Measurements from ENCODE around the gene SLC30A7. TPM values are rescaled to one million over a fixed set of nuclear protein-coding genes. Genes with fewer than 3 reads are reported as not detected.
A peak's percentile ranks its signal among the peaks of the same experiment; 100 is the strongest.

Gene SLC30A7
- total and polyA plus RNA-seq, 7 donors, result 1.0 to 5.7 (median 4.8) TPM

DNA sequence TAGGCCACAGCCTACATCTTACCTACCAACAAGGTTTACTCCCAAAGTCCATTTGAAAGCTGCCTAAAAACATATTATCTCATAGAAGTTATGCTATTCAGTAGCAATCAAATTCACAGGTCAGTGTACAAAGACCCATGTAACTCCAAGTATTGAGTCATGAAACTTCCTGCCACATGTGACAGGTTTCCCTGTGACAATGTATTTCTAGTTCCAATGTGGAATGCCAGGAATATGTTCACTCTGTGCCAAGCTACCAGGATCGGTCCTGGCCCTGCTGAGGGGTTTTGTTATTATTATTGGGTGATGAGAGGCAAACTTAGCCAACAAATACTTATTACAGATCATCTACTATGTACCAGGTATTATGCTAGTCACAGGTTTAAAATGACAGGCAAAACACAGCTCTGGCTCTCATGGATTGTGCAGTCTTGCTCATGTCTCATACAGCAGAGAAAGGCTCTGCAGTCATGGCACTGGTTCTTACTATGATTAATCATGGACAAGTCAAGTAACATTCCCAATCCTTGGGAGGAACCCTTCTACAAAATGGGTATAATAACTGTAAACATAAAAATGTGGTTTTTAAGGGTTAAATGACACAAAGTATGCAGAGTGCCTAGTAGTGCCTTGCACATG lies 107.2 kb downstream of the SLC30A7 start:
- 7 to 25% (median 19%) methylated on average over 1 of the region's 1 CpG for WGBS, 3 donors
- intact Hi-C loops (cut with DNase I), result no loop called here
- H3K9me3 ChIP-seq, result no peaks in the 10 kb centered on the region
- ATAC-seq (peak; percentile 42 to 70 (median 66)), DNase-seq (no peak)
- H3K27me3 ChIP-seq (ENCODE audit: insufficient read depth in 3 of 3, low read length in 2 of 3), result no peaks in the 10 kb centered on the region
- H3K4me1 ChIP-seq, result peaks cover 22% of the 10 kb centered on the region
- no peak overlapping the region for H3K4me3 ChIP-seq
- H3K27ac ChIP-seq, result peak overlapping the region; percentile 60
- peaks cover 0 to 41% of the 10 kb centered on the region in 2 donors for H3K36me3 ChIP-seq (ENCODE audit: insufficient read depth in 1 of 2, low read depth in 1 of 2)
- TF ChIP-seq, protein P1, sequence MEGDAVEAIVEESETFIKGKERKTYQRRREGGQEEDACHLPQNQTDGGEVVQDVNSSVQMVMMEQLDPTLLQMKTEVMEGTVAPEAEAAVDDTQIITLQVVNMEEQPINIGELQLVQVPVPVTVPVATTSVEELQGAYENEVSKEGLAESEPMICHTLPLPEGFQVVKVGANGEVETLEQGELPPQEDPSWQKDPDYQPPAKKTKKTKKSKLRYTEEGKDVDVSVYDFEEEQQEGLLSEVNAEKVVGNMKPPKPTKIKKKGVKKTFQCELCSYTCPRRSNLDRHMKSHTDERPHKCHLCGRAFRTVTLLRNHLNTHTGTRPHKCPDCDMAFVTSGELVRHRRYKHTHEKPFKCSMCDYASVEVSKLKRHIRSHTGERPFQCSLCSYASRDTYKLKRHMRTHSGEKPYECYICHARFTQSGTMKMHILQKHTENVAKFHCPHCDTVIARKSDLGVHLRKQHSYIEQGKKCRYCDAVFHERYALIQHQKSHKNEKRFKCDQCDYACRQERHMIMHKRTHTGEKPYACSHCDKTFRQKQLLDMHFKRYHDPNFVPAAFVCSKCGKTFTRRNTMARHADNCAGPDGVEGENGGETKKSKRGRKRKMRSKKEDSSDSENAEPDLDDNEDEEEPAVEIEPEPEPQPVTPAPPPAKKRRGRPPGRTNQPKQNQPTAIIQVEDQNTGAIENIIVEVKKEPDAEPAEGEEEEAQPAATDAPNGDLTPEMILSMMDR (IDR thresholded peaks at IDR 0.05), result no peak

DNA sequence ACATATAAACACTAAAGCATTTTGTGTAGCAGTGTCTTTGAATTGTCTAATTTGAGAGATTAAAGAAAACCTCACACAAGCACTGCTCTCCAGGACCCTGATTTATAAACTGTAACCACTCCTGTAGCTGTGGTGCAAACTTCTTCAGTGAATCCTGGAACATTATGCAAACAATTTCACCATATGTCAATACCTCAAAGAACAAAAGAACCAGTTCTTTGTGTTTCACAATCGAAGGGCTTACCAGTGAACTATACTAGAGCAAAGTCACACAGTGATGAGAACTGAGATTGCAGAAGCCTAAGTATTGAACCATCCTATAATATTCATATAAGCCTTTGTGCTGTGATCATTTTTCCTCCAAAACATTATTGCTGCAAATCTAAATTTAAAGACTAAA lies 108.2 kb downstream of the SLC30A7 start:
- Histone ChIP-seq H3K27me3 (ENCODE audit: insufficient read depth in 3 of 3, low read length in 2 of 3) (no peaks in the 10 kb centered on the region), H3K36me3 (ENCODE audit: insufficient read depth in 1 of 2, low read depth in 1 of 2) (peaks cover 0 to 41% of the 10 kb centered on the region in 2 donors), H3K27ac (no peak overlapping the region), H3K4me1 (peaks cover 22% of the 10 kb centered on the region), H3K4me3 (no peak overlapping the region), H3K9me3 (no peaks in the 10 kb centered on the region)
- intact Hi-C loops (cut with DNase I), result no loop called here
- 59 to 72% (median 62%) methylated on average over 1 of the region's 1 CpG for WGBS, 3 donors
- TF ChIP-seq, protein P1 (IDR thresholded peaks at IDR 0.05), result no peak
- peak in 3 of 4 donors; percentile 78 to 83 (median 80) for ATAC-seq
- no peak for DNase-seq

- H3K9me3 ChIP-seq, result no peaks in the 10 kb centered on the region
- WGBS, 3 donors, result 48 to 66% (median 55%) methylated on average over 3 of the region's 3 CpGs
- H3K4me3 ChIP-seq, result no peak overlapping the region
- peaks cover 22% of the 10 kb centered on the region for H3K4me1 ChIP-seq
- DNase-seq, result no peak
- H3K27ac ChIP-seq, result no peak overlapping the region
- peak in 3 of 4 donors; percentile 56 to 83 (median 77) for ATAC-seq
- peaks cover 0 to 39% of the 10 kb centered on the region in 2 donors for H3K36me3 ChIP-seq (ENCODE audit: insufficient read depth in 1 of 2, low read depth in 1 of 2)
- TF ChIP-seq, protein P1 (IDR thresholded peaks at IDR 0.05), result no peak
- intact Hi-C loops (cut with DNase I), result no loop called here
- no peaks in the 10 kb centered on the region for H3K27me3 ChIP-seq (ENCODE audit: insufficient read depth in 3 of 3, low read length in 2 of 3)
Observed at GRCh38 chr1:101004670-101005069, 108.8 kb downstream of the SLC30A7 start.

GRCh38 chr1:101005183-101005582 lies 109.3 kb downstream of the SLC30A7 start:
- Histone ChIP-seq H3K36me3 (ENCODE audit: insufficient read depth in 1 of 2, low read depth in 1 of 2) (peaks cover 0 to 39% of the 10 kb centered on the region in 2 donors), H3K9me3 (no peaks in the 10 kb centered on the region), H3K4me3 (no peak overlapping the region), H3K27ac (no peak overlapping the region), H3K4me1 (peaks cover 22% of the 10 kb centered on the region), H3K27me3 (ENCODE audit: insufficient read depth in 3 of 3, low read length in 2 of 3) (no peaks in the 10 kb centered on the region)
- intact Hi-C loops (cut with DNase I), result no loop called here
- DNase-seq (no peak), ATAC-seq (no peak)
- WGBS, 3 donors, result 96 to 100% (median 96%) methylated on average over 1 of the region's 1 CpG
- TF ChIP-seq, protein P1 (IDR thresholded peaks at IDR 0.05), result no peak

DNA sequence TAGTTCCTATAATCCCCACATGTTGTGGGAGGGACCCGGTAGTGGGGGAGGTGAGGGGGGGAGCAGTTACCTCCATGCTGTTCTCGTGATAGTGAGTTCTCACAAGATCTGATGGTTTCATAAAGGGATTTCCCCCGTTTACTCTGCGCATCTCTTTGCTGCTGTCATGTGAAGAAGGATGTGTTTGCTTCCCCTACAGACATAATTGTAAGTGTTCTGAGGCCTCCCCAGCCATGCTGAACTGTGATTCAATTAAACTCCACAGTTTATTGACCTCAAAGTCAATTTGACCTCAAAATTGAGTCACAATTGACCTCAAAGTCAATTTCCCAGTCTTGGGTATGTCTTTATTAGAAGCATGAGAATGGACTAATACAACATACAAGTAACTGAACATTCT lies 110.0 kb downstream of the SLC30A7 start:
- TF ChIP-seq, protein P1 (IDR thresholded peaks at IDR 0.05), result no peak
- DNase-seq, result no peak
- H3K4me3 ChIP-seq, result no peak overlapping the region
- no peaks in the 10 kb centered on the region for H3K27me3 ChIP-seq (ENCODE audit: insufficient read depth in 3 of 3, low read length in 2 of 3)
- intact Hi-C loops (cut with DNase I), result no loop called here
- H3K27ac ChIP-seq, result no peak overlapping the region
- 95 to 98% (median 97%) methylated on average over 4 of the region's 4 CpGs for WGBS, 3 donors
- H3K4me1 ChIP-seq, result peaks cover 22% of the 10 kb centered on the region
- no peaks in the 10 kb centered on the region for H3K9me3 ChIP-seq
- peaks cover 0 to 39% of the 10 kb centered on the region in 2 donors for H3K36me3 ChIP-seq (ENCODE audit: insufficient read depth in 1 of 2, low read depth in 1 of 2)
- no peak for ATAC-seq
